ENCODE results near the gene DICER1.
"Not testable (repeated sequence)": the region's sequence is repeated elsewhere in the genome, so short reads cannot be mapped to it uniquely, and the experiment has no call there.

DICER1 gene

DNA sequence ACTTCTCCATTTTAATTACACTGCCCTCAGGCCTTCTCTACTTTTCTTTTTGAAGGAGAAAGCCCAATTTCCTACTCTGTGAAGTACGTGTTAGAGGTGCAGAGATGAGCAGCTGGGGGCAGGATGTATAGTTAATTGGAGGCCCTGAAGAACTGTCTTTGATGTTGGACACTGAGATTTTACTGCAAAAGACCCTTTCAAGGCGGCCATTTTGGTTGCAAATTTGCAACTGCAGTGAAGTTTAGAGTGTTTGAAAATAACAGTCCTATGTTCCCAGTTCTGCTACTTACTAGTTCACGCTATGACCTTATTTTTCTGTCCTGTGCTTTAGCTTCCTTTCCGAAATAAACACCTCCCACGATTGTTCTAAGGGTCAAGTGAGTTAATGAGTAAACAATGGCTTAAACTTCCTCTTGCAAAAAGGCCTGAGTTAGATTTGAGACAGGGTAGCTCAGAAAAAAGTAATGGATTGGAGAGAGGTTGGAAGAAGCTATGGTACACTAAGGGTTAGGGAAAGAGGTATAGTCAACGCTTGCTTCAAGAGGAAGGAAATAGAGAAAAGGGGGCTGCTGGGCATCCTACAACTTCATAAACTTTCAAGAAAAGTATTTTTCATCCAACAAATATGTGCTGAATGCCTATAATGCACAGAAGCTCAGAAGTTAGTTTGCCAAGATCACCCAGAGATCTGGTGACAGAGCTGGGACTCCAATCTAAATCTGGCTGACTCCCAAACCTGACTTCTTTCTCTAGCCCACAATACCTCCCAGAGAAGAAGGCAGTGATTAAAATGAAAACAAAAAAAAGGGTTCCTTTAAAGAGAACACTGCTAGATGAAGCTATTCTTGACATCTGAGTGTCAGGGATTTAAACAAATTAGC is 26.4 kb upstream of the DICER1 start:
- Histone ChIP-seq H3K9ac (ENCODE audit: low read depth, low read length) (no peak overlapping the region), H3K4me3 (ENCODE audit: low read length) (no peak overlapping the region), H3K4me2 (ENCODE audit: low read length) (no peak overlapping the region), H3K27me3 (ENCODE audit: control insufficient read depth, insufficient read depth, low read length) (no peaks in the 10 kb centered on the region), H3K4me1 (ENCODE audit: control insufficient read depth, insufficient read depth, low read length) (no peaks in the 10 kb centered on the region), H3K9me3 (replicated peaks; ENCODE audit: low read length) (no peaks in the 10 kb centered on the region), H3K36me3 (ENCODE audit: insufficient read depth, low read length) (no peaks in the 10 kb centered on the region)

DNA sequence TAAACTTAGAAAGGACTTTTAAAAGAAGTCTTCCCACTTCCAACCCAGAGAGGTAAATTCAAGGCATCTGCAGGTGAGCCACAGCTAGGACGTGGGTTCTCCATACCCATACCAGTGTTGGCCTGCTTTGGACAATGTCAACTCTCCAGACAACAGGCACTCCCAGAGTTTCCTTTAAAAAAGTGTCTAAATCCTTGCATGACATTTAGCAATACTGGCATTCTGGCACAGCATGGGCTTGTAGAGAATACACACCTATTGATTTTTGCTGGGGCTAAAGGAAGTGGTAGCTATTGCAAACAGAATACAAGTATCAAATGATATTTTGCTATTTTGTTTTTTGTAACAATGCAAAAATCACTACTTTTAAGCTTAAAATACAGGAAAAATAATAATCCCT is 25.8 kb upstream of the DICER1 start:
- Histone ChIP-seq H3K9me3 (replicated peaks; ENCODE audit: low read length) (no peaks in the 10 kb centered on the region), H3K36me3 (ENCODE audit: insufficient read depth, low read length) (no peaks in the 10 kb centered on the region), H3K4me3 (ENCODE audit: low read length) (no peak overlapping the region), H3K4me2 (ENCODE audit: low read length) (no peak overlapping the region), H3K4me1 (ENCODE audit: control insufficient read depth, insufficient read depth, low read length) (no peaks in the 10 kb centered on the region), H3K9ac (ENCODE audit: low read depth, low read length) (no peak overlapping the region), H3K27me3 (ENCODE audit: control insufficient read depth, insufficient read depth, low read length) (no peaks in the 10 kb centered on the region)

DNA sequence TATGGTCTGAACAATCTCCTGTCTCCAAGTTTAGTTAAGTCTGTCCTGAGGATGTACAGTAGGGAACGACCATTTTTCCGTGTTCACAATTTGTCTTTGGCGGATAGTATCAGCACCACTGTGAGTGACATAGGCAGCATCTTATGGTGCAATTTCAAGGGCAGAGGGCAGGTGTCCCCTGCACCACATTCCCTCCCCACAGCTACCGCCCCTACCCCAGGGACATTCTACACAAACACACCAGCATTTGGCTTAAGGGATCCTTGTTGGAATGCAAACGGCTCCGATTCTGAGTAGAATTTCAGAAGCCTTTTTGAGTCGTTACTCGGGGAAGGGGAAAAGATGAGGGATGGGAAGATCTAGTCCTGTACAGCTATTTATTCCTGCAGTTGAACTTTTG is 25.1 kb upstream of the DICER1 start:
- Histone ChIP-seq H3K27me3 (ENCODE audit: control insufficient read depth, insufficient read depth, low read length) (no peaks in the 10 kb centered on the region), H3K9ac (ENCODE audit: low read depth, low read length) (no peak overlapping the region), H3K4me3 (ENCODE audit: low read length) (no peak overlapping the region), H3K9me3 (replicated peaks; ENCODE audit: low read length) (no peaks in the 10 kb centered on the region), H3K4me2 (ENCODE audit: low read length) (no peak overlapping the region), H3K36me3 (ENCODE audit: insufficient read depth, low read length) (no peaks in the 10 kb centered on the region), H3K4me1 (ENCODE audit: control insufficient read depth, insufficient read depth, low read length) (no peaks in the 10 kb centered on the region)

DNA sequence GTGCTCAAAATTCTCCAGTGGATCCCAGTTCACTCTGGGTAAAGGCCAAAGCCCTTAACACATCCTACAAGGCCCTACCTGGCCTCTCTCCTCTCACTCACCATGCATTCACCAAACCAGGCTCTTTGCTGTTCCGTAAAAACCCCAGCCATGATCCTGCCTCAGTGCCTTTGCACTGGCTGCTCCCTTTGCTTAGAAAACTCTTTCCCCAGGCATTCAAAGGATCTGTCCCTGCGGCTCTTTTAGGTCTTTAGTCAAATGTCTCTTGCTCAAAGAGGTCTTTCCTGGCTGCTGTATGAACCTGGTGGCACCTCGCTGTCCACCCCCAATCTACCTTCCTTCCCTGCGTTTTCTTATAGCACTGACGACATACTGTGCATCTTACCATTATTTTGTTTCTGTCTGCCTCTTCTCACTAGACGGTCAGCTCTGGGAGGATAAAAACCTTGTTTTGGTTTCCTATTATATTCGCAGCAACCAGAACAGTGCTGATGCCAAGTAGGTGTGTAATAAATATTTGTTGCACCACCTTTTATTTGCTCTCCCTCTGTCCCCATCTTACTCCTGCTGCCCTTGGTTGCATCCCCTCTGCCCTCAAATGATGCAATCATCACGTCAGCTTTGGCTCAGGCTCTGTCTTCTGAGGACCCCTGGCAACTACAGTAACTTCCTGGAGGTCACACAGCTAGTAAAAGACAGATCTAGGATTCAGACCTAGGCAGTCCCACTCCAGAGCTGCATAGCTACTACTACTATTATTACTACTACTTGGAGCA is 23.8 kb upstream of the DICER1 start:
- Histone ChIP-seq H3K4me2 (ENCODE audit: low read length) (no peak overlapping the region), H3K27me3 (ENCODE audit: control insufficient read depth, insufficient read depth, low read length) (no peaks in the 10 kb centered on the region), H3K36me3 (ENCODE audit: insufficient read depth, low read length) (no peaks in the 10 kb centered on the region), H3K9me3 (replicated peaks; ENCODE audit: low read length) (no peaks in the 10 kb centered on the region), H3K9ac (ENCODE audit: low read depth, low read length) (no peak overlapping the region), H3K4me3 (ENCODE audit: low read length) (no peak overlapping the region), H3K4me1 (ENCODE audit: control insufficient read depth, insufficient read depth, low read length) (no peaks in the 10 kb centered on the region)

DNA sequence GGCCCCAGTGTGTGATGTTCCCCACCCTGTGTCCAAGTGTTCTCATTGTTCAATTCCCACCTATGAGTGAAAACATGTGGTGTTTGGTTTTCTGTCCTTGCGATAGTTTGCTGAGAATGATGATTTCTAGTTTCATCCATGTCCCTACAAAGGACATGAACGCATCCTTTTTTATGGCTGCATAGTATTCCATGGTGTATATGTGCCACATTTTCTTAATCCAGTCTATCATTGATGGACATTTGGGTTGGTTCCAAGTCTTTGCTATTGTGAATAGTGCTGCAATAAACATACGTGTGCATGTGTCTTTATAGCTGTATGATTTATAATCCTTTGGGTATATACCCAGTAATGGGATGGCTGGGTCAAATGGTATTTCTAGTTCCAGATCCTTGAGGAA is 18.3 kb upstream of the DICER1 start:
- not testable (repeated sequence) for H3K36me3 ChIP-seq (ENCODE audit: insufficient read depth, low read length); H3K4me1 ChIP-seq (ENCODE audit: control insufficient read depth, insufficient read depth, low read length); H3K4me2 ChIP-seq (ENCODE audit: low read length); H3K27me3 ChIP-seq (ENCODE audit: control insufficient read depth, insufficient read depth, low read length); H3K4me3 ChIP-seq (ENCODE audit: low read length); H3K9ac ChIP-seq (ENCODE audit: low read depth, low read length); H3K9me3 ChIP-seq (replicated peaks; ENCODE audit: low read length)

DNA sequence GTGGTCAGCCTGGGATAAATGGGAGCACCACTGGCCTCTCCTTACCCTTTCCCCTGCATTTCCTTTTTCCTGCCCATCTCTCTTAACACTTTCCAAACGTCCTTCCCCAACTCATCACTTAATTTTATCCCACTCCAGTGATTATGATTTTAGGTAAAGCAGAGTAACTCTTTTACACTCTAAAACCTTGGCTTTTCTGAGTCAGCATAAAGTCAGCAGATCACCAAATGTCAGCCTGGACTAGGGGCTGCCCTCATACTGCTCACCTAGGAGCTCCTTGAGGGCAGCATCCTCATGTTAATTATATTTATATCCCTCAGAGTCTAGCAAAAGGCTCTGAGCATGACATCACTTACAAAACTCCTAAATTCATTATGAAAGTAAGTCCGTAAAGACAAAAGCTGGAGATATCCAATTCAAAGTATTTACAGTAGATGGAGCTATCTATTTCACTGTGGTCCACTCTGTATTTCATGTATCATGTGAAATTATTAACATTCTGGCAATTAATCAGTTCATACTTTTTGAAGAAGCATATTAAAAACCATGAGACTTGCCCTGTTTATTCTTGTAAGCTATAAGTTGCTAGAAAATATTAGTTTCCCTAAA is 17.0 kb upstream of the DICER1 start:
- no peak overlapping the region for H3K4me3 ChIP-seq (ENCODE audit: low read length)
- H3K36me3 ChIP-seq (ENCODE audit: insufficient read depth, low read length) = no peaks in the 10 kb centered on the region
- no peaks in the 10 kb centered on the region for H3K4me1 ChIP-seq (ENCODE audit: control insufficient read depth, insufficient read depth, low read length)
- no peaks in the 10 kb centered on the region for H3K27me3 ChIP-seq (ENCODE audit: control insufficient read depth, insufficient read depth, low read length)
- H3K9ac ChIP-seq (ENCODE audit: low read depth, low read length) = no peak overlapping the region
- no peaks in the 10 kb centered on the region for H3K9me3 ChIP-seq (replicated peaks; ENCODE audit: low read length)
- H3K4me2 ChIP-seq (ENCODE audit: low read length) = no peak overlapping the region

DNA sequence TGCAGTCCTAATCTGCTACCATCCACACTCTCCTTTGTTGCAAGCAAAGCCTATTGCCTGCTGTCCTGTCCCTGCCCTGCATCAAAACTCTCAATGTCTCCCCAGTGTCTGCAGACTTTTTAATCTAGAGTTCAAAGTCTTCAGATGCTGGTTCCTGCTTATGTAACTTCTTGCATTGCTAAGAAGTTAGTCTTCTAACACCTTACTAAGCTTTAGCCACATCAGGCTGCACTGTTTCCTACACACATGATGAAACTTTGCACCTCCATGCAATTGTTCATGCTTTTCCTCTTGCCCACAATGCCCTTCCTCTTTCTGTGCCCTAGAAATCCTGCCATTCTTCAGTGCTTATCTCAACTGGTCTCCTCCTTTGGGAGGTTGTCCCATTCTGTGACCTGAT is 16.2 kb upstream of the DICER1 start:
- Histone ChIP-seq H3K9me3 (replicated peaks; ENCODE audit: low read length) (no peaks in the 10 kb centered on the region), H3K4me3 (ENCODE audit: low read length) (no peak overlapping the region), H3K9ac (ENCODE audit: low read depth, low read length) (no peak overlapping the region), H3K36me3 (ENCODE audit: insufficient read depth, low read length) (no peaks in the 10 kb centered on the region), H3K27me3 (ENCODE audit: control insufficient read depth, insufficient read depth, low read length) (no peaks in the 10 kb centered on the region), H3K4me2 (ENCODE audit: low read length) (no peak overlapping the region), H3K4me1 (ENCODE audit: control insufficient read depth, insufficient read depth, low read length) (no peaks in the 10 kb centered on the region)

DNA sequence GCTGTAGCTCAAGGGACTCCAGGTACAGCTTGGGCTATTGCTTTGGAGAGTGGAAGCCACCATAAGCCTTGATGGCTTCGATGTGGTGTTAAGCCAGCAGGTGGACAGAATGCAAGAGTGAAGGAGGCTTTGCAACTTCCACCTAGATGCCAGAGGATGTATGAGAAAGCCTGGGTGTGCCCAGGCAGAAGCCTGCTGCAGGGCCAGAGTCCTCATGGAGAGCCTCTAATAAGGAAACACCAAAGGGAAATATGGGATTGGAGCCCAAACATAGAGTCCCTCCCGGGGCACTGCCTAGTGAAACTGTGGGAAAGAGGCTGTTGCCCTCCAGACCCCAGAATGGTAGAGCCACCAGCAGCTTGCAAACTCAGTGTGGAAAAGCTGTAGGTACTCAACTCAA is 9.8 kb upstream of the DICER1 start:
- no peak overlapping the region for H3K9ac ChIP-seq (ENCODE audit: low read depth, low read length)
- no peaks in the 10 kb centered on the region for H3K4me1 ChIP-seq (ENCODE audit: control insufficient read depth, insufficient read depth, low read length)
- no peak overlapping the region for H3K4me2 ChIP-seq (ENCODE audit: low read length)
- no peaks in the 10 kb centered on the region for H3K27me3 ChIP-seq (ENCODE audit: control insufficient read depth, insufficient read depth, low read length)
- H3K36me3 ChIP-seq (ENCODE audit: insufficient read depth, low read length) = no peaks in the 10 kb centered on the region
- H3K9me3 ChIP-seq (replicated peaks; ENCODE audit: low read length) = no peaks in the 10 kb centered on the region
- H3K4me3 ChIP-seq (ENCODE audit: low read length) = no peak overlapping the region

DNA sequence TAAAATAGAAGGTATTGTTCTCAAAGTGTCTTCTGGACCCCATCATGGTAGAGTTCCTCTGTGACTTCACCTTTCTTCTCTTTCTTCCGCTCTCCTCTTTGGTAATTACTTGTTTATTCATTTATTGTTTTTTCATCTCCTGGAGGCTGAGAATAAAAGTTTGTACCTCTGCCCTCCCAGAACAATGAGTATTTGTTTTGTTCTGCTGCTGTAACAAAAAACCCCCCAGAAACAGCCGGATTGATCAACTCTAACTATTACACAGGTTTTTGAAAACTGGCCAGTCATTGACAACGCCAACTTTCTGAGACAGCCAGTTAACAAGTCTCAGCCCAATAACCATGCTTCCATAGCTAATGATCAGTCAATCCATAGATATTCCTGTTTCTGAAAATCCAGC is 8.2 kb upstream of the DICER1 start:
- no peaks in the 10 kb centered on the region for H3K4me1 ChIP-seq (ENCODE audit: control insufficient read depth, insufficient read depth, low read length)
- no peak overlapping the region for H3K9ac ChIP-seq (ENCODE audit: low read depth, low read length)
- H3K4me2 ChIP-seq (ENCODE audit: low read length) = no peak overlapping the region
- no peaks in the 10 kb centered on the region for H3K36me3 ChIP-seq (ENCODE audit: insufficient read depth, low read length)
- no peak overlapping the region for H3K4me3 ChIP-seq (ENCODE audit: low read length)
- H3K27me3 ChIP-seq (ENCODE audit: control insufficient read depth, insufficient read depth, low read length) = no peaks in the 10 kb centered on the region
- H3K9me3 ChIP-seq (replicated peaks; ENCODE audit: low read length) = no peaks in the 10 kb centered on the region

DNA sequence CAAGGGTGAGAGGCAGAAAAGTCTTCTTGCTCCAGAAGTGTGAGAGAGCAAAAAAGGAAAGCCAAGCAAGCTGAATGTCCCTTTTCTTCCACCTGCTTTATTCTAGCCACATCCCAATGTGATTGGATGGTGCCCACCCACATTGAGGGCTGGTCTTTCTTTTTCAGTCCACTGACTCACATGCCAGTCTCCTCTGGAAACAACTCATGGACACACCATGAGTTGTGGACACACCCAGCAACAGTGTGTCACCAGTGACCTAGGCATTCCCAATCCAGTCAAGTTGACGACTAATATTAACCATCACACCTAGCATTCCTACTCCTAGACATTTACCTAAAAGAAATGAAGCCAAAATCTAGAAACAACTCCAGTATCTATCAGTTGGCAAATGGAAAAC is 7.2 kb upstream of the DICER1 start:
- H3K9ac ChIP-seq (ENCODE audit: low read depth, low read length) = no peak overlapping the region
- H3K36me3 ChIP-seq (ENCODE audit: insufficient read depth, low read length) = no peaks in the 10 kb centered on the region
- no peaks in the 10 kb centered on the region for H3K9me3 ChIP-seq (replicated peaks; ENCODE audit: low read length)
- no peaks in the 10 kb centered on the region for H3K27me3 ChIP-seq (ENCODE audit: control insufficient read depth, insufficient read depth, low read length)
- H3K4me1 ChIP-seq (ENCODE audit: control insufficient read depth, insufficient read depth, low read length) = no peaks in the 10 kb centered on the region
- H3K4me2 ChIP-seq (ENCODE audit: low read length) = no peak overlapping the region
- no peak overlapping the region for H3K4me3 ChIP-seq (ENCODE audit: low read length)

DNA sequence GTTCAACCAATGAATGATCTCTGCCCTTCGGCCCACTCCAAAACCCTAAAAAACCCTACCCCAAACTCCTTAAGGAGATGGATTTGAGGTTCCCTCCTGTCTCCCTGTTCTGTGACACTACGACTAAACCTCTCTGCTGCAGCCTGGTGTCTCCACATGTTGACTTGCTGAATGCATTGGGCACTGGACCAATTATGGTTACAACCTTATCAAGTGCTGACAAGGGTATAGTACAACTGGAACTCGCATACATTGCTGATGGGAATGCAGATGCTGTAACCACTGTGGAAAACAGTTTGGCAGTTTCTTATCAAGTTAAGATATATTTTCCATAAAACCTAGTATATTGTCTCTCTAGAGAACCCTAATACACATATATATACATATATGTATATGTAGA is 6.3 kb upstream of the DICER1 start:
- no peaks in the 10 kb centered on the region for H3K36me3 ChIP-seq (ENCODE audit: insufficient read depth, low read length)
- no peaks in the 10 kb centered on the region for H3K27me3 ChIP-seq (ENCODE audit: control insufficient read depth, insufficient read depth, low read length)
- no peaks in the 10 kb centered on the region for H3K4me1 ChIP-seq (ENCODE audit: control insufficient read depth, insufficient read depth, low read length)
- no peak overlapping the region for H3K4me3 ChIP-seq (ENCODE audit: low read length)
- no peak overlapping the region for H3K4me2 ChIP-seq (ENCODE audit: low read length)
- H3K9me3 ChIP-seq (replicated peaks; ENCODE audit: low read length) = no peaks in the 10 kb centered on the region
- H3K9ac ChIP-seq (ENCODE audit: low read depth, low read length) = no peak overlapping the region
